COLO668 (cell line): ENCODE results near the gene CTLA4.

Source experiments
- DNase-seq: peaks from one replicate; lab custom pipeline; 2025; ENCODE audit not compliant: unreplicated experiment; lab: John Stamatoyannopoulos, UW

CTLA4 gene

GRCh38 chr2:203867561-203868200 is at the start of gene CTLA4:
TSS of gene CTLA4 (plus strand) at chr2:203867771. CDS start at chr2:203867943, 172 bp downstream.
- DNase-seq: no peak

DNA sequence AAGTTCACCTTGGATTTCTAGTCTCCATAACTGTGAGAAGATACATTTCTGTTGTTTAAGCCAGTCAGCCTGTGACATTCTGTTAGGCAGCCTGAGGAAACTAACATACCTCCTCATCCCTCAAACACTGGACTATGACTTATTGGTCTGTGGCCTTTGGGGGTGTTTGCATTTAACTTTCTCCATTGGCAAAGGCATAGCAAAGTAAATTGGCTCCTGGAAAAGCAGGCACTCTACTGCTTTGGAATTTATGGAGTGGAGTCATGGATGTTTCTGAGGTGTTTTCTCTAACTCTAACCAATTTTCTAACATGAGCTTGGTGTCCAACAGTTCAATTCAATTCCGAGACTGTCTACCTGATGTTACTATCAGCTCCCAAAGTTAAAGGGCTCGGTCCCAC is 48.9 kb upstream of the CTLA4 start:
- DNase-seq: no peak

DNA sequence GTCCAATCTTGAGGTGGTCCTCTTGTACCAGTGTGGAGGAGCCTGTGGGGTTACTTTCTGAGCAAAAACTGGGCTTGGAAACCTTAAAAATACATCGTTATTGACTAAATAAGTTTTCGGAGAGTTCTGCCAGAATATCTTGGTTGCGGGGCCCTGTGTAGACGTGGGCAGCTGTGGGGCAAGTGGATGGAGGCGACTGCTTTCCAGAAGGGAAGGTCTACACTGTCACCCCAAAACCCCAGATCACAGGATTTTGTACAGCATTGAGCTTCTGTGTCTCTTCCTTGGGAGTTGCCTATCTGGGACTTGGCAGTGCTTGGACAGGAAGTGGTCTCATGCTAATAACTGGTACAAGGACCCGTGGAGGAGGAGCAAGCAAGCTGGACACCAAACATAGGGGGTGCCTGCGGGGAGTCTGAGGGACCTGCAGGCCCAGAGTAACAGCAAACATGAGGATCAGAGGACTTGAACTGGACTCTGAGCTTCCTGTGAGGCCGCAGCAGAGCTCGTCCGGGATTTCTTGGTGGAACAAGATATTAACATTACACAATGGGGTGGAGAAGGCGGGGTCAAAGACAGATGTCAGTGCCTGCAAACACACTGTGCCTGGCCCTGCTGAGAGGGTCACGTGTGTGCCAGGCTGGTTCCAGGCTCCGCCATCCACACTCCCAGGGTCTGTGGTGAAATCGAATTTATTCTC is 48.0 kb upstream of the CTLA4 start:
- DNase-seq: no peak

- DNase-seq: no peak
Measured at GRCh38 chr2:203820969-203821368, 46.6 kb upstream of the CTLA4 start.

DNA sequence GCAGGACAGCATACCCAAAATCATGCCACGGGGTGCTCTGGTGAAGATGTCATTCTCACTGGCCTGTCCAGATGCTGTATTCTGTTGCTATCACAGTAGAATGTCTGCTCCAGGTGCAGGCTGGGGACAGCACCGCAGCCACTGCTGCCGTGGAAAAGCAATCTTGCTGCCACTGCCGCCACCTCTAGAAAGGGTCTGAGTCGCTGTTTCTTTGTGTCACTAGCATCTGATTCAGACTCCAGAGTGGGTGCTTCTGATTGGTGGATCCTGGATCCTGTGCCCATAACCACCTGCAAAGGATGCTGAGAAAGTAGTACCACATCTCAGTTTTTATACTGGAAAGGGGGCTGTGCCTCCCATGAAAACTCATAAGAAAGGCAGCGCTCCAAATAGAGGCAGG is 45.3 kb upstream of the CTLA4 start:
- DNase-seq: no peak

DNA sequence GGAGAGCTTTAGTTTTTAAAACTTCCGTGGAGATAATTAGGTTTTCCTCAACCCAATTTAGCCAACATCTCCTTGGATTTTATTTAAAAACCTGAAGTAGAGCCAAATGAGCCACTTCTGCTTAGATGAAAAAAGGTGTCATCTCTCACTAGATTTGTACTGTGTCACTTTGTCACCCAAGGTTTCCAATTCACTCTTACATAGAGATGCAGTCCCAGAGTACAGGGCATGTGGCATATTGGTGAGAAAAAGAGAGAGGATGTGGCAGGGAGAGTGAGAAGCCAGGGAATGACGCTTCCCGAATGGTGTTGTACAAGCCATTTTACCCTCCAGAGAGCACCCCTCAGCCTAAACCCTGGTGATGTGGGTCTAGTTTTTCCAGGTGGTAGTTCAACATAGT is 44.4 kb upstream of the CTLA4 start:
- DNase-seq: no peak

DNA sequence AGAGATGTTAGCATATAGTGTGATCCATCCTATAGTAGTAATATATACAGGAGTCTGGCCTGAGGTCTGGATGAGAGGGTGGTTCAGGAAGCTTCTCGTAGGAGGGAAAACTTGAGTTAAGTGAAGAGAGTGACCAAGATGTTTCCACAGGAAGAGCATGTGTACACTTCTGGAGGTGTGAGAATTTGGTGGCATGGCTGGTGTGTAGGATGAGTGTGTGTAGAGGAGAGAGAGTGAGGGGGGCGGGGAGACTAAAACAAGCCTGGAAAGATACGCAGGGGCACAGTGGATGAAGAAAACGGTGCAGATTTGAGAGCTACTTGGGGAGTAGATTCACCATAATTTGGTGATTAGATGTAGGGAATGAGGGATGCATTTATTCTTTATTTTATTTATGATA is 43.5 kb upstream of the CTLA4 start:
- no peak for DNase-seq

DNA sequence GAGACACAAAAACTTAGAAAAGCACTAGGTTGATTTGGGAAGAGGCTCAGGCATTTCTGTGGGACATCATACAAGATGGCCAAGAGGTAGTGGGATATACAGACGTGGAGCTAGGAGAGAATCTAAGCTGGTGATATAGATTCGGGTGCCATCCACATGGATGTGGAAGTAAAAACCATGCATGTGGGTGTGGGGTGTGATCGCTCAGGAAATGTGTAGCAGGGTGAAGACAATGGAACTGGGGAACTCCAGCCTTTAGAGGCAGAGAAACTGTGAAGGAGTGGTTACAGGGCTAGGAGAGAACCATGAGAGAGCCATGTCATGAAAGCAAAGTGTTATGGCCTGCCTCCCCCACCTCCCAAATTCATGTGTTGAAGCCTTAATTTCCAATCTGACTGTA is 43.0 kb upstream of the CTLA4 start:
- no peak for DNase-seq

GRCh38 chr2:203826704-203827103 is 40.9 kb upstream of the CTLA4 start:
- no peak for DNase-seq

GRCh38 chr2:203830304-203831055 is 37.1 kb upstream of the CTLA4 start:
- DNase-seq: no peak

DNA sequence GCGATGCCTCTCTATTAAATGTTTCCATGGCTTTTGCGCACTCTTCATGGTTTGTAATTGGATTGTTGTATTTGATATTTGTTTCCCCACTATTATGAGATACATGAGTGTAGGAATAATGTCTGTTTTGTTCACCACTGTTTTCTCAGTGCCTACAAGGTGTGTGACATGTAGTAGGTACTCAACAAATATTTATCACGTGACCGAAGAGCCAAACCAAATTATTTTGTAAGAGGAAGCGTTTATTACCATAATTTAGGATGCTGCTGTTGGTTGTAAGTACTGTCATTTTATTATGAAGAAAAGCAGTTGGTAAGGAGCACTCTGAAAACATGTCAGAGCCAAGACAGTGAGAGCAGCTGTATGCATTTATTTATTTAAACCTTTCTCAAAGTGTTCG is 32.2 kb upstream of the CTLA4 start:
- DNase-seq: no peak

- DNase-seq: no peak
Measured at GRCh38 chr2:203835892-203836800, 31.4 kb upstream of the CTLA4 start.

DNA sequence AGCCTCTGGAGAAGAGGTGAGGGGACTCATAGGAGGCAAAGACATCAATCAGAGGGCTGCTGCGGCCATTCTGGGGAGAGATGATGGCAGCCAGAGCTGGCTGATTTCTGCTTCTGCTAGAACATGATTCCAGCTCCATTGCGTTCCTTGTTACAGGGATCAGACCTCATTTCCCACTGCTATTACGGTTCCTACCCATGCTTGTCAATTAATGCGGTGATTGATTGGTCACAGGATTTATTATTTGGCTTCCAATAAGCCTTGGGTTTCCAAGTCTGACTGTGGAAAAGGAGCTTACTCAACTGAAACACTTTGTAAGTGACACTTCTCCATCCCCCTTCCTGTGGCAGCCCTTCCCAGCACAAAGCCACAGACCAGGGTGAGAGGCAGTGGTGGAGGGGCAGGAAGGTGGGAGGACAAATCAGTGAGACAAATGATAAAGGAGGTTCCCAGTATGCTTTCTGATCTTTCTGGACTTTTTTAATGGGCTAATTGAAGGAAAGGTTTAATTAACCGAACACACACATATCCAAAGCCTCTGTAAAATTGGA is 26.8 kb upstream of the CTLA4 start:
- DNase-seq: no peak

DNA sequence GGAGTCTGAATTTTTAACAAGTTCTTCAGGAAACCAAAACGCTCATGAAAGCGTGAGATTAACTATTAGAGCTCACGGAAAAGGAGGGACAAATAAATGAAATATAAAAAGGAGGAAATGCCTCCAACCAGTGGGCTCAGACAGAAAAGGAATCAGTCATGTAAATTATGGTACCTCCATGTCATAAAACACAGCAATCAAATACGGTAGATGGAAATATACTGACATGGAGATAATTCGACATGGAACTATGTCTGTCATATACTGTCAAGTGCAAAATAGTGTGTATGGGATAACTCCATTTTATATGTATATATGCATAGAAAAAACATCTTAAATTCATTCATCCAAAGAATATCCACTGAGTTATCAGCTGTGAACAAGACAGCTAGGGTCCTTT is 25.9 kb upstream of the CTLA4 start:
- DNase-seq: no peak

DNA sequence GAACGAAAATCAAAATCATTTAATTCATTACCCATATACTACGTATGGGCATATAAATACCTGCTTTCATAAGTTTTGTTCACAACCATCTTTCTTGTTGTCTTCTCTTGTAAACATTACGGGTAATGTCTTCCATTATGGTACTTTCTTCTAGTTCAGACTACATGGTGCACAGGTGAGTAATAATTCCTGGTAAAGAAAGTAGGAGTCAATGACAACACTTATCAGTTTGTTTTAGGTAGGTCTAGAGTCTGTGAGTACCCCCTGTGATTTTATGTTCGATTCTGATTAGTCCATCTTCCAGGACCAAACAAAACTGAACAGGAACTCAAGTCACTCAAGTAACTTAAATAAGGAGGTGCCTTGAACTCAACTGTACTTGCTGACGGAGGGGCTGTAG is 25.2 kb upstream of the CTLA4 start:
- DNase-seq: no peak

DNA sequence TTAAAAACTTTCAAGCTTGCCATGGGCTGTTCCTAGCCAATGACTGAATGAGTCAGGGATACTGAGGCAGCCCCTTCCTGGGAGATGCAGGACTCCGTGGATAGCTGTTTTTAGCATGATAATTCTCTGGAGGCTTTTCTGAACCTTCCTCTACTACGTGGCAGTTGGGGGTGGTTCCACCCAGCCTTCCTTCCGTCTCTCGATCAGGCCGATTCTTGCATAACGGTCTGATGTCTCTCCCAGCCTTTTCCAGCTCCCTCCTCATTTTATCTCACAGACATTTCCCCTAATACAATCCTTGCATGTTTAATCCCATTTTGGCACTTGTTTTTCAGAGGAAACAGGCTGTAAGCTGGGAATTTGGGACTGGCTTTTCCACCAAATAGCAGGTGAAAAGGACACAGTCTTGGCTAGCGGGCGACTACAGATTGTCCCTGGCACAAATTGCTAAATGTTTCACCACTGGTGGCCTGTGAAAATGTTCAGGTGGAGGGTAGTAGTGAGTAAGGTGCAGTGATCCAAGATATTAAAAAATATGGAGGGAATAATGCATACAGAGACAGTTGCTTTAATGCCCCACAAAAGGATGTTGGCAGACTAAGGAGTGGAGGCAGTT is 21.0 kb upstream of the CTLA4 start:
- no peak for DNase-seq

- DNase-seq: no peak
Measured at GRCh38 chr2:203849010-203849409, 18.6 kb upstream of the CTLA4 start.

DNA sequence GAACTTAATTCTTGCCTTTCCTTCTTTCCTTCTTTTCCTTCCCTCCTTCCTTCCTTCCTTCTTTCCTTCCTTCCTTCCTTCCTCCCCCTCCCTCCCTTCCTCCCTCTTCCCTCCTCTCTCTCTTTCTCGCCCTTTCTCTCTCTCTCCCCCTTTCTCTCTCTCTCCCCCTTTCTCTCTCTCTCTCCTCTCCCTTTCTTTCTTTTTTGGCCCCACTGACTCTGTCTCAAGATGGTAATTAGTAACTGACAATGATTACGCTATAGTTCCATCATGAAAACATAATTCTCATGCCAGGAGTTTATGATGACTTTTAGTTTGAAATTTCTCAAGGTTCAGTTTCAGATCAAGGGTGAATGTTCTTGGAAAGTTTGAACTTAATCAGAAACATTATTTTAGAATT is 14.8 kb upstream of the CTLA4 start:
- DNase-seq: no peak

- DNase-seq: no peak
Measured at GRCh38 chr2:203853271-203853670, 14.3 kb upstream of the CTLA4 start.

GRCh38 chr2:203853722-203854121 is 13.8 kb upstream of the CTLA4 start:
- no peak for DNase-seq
